IMR-90 (cell line): ENCODE measurements around the gene PAGE2. TPM values are rescaled to one million over a fixed set of nuclear protein-coding genes. Genes with fewer than 3 reads are reported as not detected.

Source experiments
- ATAC-seq: fragments of 200-7000 bp; cut with Tn5 transposase; 2 replicates; pipeline ENCODE4 v1.9.1; 2020; ENCODE audit warnings: low read depth, mild to moderate bottlenecking, moderate library complexity
- BruUV-seq: library from RNA; stranded (reverse); fragments of 400-500 nt; replicated peaks from 2 replicates; lab custom pipeline; 2021; lab: Mats Ljungman, UMichigan
- CTCF ChIA-PET: fragments of 300-600 bp; formaldehyde crosslinking; extraction: SDS; loops from one replicate; lab custom pipeline; 2021; ENCODE audit warnings: antibody characterized with exemption; lab: Yijun Ruan, JAX
- POLR2A ChIA-PET: fragments of 300-600 bp; sonication (Branson Sonifier 250); formaldehyde crosslinking; loops from one replicate; lab custom pipeline; 2022; ENCODE audit warnings: antibody characterized with exemption; ENCODE audit not compliant: unreplicated experiment; lab: Charles Lee
- DNase-seq: peaks from one replicate; pipeline ENCODE4 v3.0.0; 2013
- H2AFZ ChIP-seq: replicated peaks from 2 replicates; pipeline ENCODE3; 2013; ENCODE audit warnings: low read length, mild to moderate bottlenecking; ENCODE audit not compliant: poor library complexity
- H2AK5ac ChIP-seq: 2 replicates; pipeline ENCODE4 v1.6.1; 2013; ENCODE audit warnings: low read depth, low read length, inconsistent platforms
- H2AK9ac ChIP-seq: replicated peaks from 2 replicates; pipeline ENCODE3; 2013; ENCODE audit warnings: mild to moderate bottlenecking, low read depth, low read length, moderate library complexity; ENCODE audit not compliant: poor library complexity
- H2BK120ac ChIP-seq: 2 replicates; pipeline ENCODE4 v1.6.1; 2013; ENCODE audit warnings: low read depth, low read length, inconsistent platforms
- H2BK15ac ChIP-seq: 3 replicates; pipeline ENCODE4 v1.6.1; 2013; ENCODE audit warnings: low read depth, low read length, inconsistent platforms
- H2BK20ac ChIP-seq: 2 replicates; pipeline ENCODE4 v1.6.1; 2013; ENCODE audit warnings: low read depth, mild to moderate bottlenecking, inconsistent platforms, low read length, moderate library complexity
- H2BK5ac ChIP-seq: 2 replicates; pipeline ENCODE4 v1.6.1; 2013; ENCODE audit warnings: mild to moderate bottlenecking, low read depth, low read length, inconsistent platforms; ENCODE audit not compliant: poor library complexity, severe bottlenecking
- H3K14ac ChIP-seq: replicated peaks from 2 replicates; pipeline ENCODE4 v1.6.1; 2013; ENCODE audit warnings: low read depth, low read length, inconsistent platforms
- H3K18ac ChIP-seq: 2 replicates; pipeline ENCODE4 v1.6.1; 2013; ENCODE audit warnings: low read depth, low read length, control low read depth
- H3K23ac ChIP-seq: 2 replicates; pipeline ENCODE4 v1.6.1; 2013; ENCODE audit warnings: low read depth, low read length, inconsistent platforms
- H3K27ac ChIP-seq: 2 replicates; pipeline ENCODE4 v1.5.1; 2013; ENCODE audit warnings: mild to moderate bottlenecking, control low read depth, low read length; ENCODE audit not compliant: insufficient read depth
- H3K27me3 ChIP-seq: 2 replicates; pipeline ENCODE4 v1.6.1; 2013; ENCODE audit warnings: low read length; ENCODE audit not compliant: control insufficient read depth, insufficient read depth
- H3K36me3 ChIP-seq: 2 replicates; pipeline ENCODE4 v1.6.1; 2013; ENCODE audit warnings: low read length, mixed read lengths; ENCODE audit not compliant: control insufficient read depth, insufficient read depth
- H3K4ac ChIP-seq: 2 replicates; pipeline ENCODE4 v1.6.1; 2013; ENCODE audit warnings: low read depth, low read length, inconsistent platforms
- H3K4me1 ChIP-seq: 2 replicates; pipeline ENCODE4 v1.6.1; 2013; ENCODE audit warnings: low read length, mixed read lengths; ENCODE audit not compliant: control insufficient read depth, insufficient read depth
- H3K4me2 ChIP-seq: 2 replicates; pipeline ENCODE4 v1.6.1; 2013; ENCODE audit warnings: low read depth, mild to moderate bottlenecking, control low read depth, low read length, moderate library complexity
- H3K4me3 ChIP-seq: 2 replicates; pipeline ENCODE4 v1.5.1; 2013; ENCODE audit warnings: low read depth, mild to moderate bottlenecking, control low read depth, low read length, moderate library complexity; ENCODE audit not compliant: insufficient read depth
- H3K56ac ChIP-seq: 2 replicates; pipeline ENCODE4 v1.6.1; 2013; ENCODE audit warnings: low read length, inconsistent platforms; ENCODE audit not compliant: insufficient read depth; ENCODE audit errors: extremely low read depth
- H3K79me1 ChIP-seq, 2 experiments: 2 replicates each; pipeline ENCODE4 v1.6.1; 2013; ENCODE audit warnings: low read length in 2 of 2, inconsistent platforms in 1 of 2, low read depth in 1 of 2
- H3K9ac ChIP-seq: 2 replicates; pipeline ENCODE4 v1.6.1; 2013; ENCODE audit warnings: low read depth, low read length, control low read depth
- H3K9me1 ChIP-seq: 2 replicates; pipeline ENCODE4 v1.6.1; 2013; ENCODE audit warnings: low read length, inconsistent platforms; ENCODE audit not compliant: insufficient read depth
- H3K9me3 ChIP-seq: 2 replicates; pipeline ENCODE4 v1.6.1; 2013; ENCODE audit warnings: low read length; ENCODE audit not compliant: control insufficient read depth, insufficient read depth
- H4K20me1 ChIP-seq: 2 replicates; pipeline ENCODE4 v1.6.1; 2013; ENCODE audit warnings: low read length, inconsistent platforms; ENCODE audit not compliant: insufficient read depth
- H4K5ac ChIP-seq: 2 replicates; pipeline ENCODE4 v1.6.1; 2013; ENCODE audit warnings: mild to moderate bottlenecking, low read depth, low read length, control low read depth
- H4K8ac ChIP-seq, 2 experiments: 2 replicates each; pipeline ENCODE4 v1.6.1; 2013; ENCODE audit warnings: low read depth in 2 of 2, low read length in 2 of 2, control low read depth in 1 of 2, inconsistent platforms in 1 of 2
- H4K91ac ChIP-seq: 2 replicates; pipeline ENCODE4 v1.6.1; 2013; ENCODE audit warnings: low read depth, low read length, inconsistent platforms; ENCODE audit not compliant: insufficient read depth
- BHLHE40 ChIP-seq: fragments of 150-350 bp; IDR thresholded peaks from 2 replicates; pipeline ENCODE4 v1.6.1; 2016; ENCODE audit warnings: mild to moderate bottlenecking, low read depth, low read length
- CHD1 ChIP-seq: IDR thresholded peaks from 2 replicates; pipeline ENCODE4 v1.6.1; 2012; ENCODE audit warnings: low read depth, low read length, improper control_type of control experiment
- NFE2L2 ChIP-seq: fragments of 150-350 bp; IDR thresholded peaks from 2 replicates; pipeline ENCODE4 v1.6.1; 2016; ENCODE audit warnings: low read depth, mild to moderate bottlenecking, low read length
- POLR2A ChIP-seq: IDR thresholded peaks from 2 replicates; pipeline ENCODE4 v1.6.1; 2012; ENCODE audit warnings: mild to moderate bottlenecking, low read depth, low read length
- RAD21 ChIP-seq: IDR thresholded peaks from 2 replicates; pipeline ENCODE4 v1.6.1; 2012; ENCODE audit warnings: low read length, improper control_type of control experiment
- RCOR1 ChIP-seq: IDR thresholded peaks from 2 replicates; pipeline ENCODE4 v1.6.1; 2012; ENCODE audit warnings: mild to moderate bottlenecking, low read length, improper control_type of control experiment; ENCODE audit not compliant: insufficient replicate concordance
- RFX5 ChIP-seq: IDR thresholded peaks from 2 replicates; pipeline ENCODE4 v1.8.0; 2012; ENCODE audit warnings: low read depth, mild to moderate bottlenecking, low read length, moderate library complexity
- SMC3 ChIP-seq: fragments of 150-350 bp; IDR thresholded peaks from 2 replicates; pipeline ENCODE4 v1.6.1; 2016; ENCODE audit warnings: low read depth, mild to moderate bottlenecking, antibody characterized with exemption, low read length, moderate library complexity
- dilution Hi-C: fragments of 300-500 bp; cut with HindIII; formaldehyde crosslinking; loops from one replicate; pipeline ENCODE4 v1.14.3; 2018; ENCODE audit warnings: low sequenced_read_pairs; ENCODE audit not compliant: unreplicated experiment
- in situ Hi-C: fragments of 300-500 bp; cut with MboI; formaldehyde crosslinking; loops from 3 replicates; pipeline ENCODE4 v1.14.3; 2019; ENCODE audit warnings: low sequenced_read_pairs, inconsistent platforms, mixed read lengths
- intact Hi-C: fragments of 100-400 bp; cut with micrococcal nuclease; formaldehyde crosslinking; loops from 2 replicates; pipeline ENCODE4 v1.10.0; 2022
- polyA plus RNA-seq, 3 experiments: library from polyadenylated mRNA; depleted of rRNA; stranded (reverse); fragments of >200 nt; gene quantifications; 2 replicates each; pipeline ENCODE4 v1.2.3, GENCODE V29; 2012; ENCODE audit warnings: low replicate concordance in 1 of 3
- total RNA-seq: library from RNA; depleted of rRNA; stranded (reverse); fragments of >200 nt; gene quantifications from 2 replicates; pipeline ENCODE4 v1.2.3, GENCODE V29; 2012
- TF ChIP-seq, protein P1 (sequence below): fragments of 150-350 bp; IDR thresholded peaks from 2 replicates; pipeline ENCODE4 v1.6.1; 2016; ENCODE audit warnings: low read depth, mild to moderate bottlenecking, low read length, moderate library complexity, borderline replicate concordance
- TF ChIP-seq, protein P2 (sequence below): fragments of 150-350 bp; IDR thresholded peaks from 2 replicates; pipeline ENCODE4 v1.6.1; 2017; ENCODE audit warnings: mild to moderate bottlenecking, antibody characterized with exemption, low read length, low read depth
- TF ChIP-seq, protein P3 (sequence below): conservative IDR thresholded peaks from 2 replicates; pipeline ENCODE4 v1.5.1; 2012; ENCODE audit warnings: mild to moderate bottlenecking, low read depth, low read length, improper control_type of control experiment

Gene PAGE2
- total and polyA plus RNA-seq, 2 of the 4 experiments (the other 2 are of a cell fraction) = not detected

DNA sequence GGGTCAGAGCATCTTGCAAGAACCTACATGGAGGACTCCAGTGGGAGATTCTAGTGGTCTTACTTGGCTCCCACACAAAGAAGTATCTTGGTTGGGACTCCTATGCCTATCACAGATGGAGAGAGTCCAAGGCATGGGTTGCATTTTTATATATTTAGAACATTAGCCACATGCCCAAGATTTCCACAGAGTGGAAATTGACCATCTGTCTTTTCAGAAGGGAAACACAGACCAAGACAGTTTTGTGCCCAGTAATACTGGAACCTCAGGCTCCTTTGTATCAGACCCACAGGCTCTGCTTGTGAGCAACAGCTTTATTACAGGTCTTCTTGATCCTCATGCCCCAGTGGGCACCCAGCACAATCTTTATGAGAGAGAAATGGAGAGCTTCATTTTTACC is 43.6 kb downstream of the PAGE2 start:
- in situ Hi-C loops (loop anchor here (10.0 kb wide), 1 partner anchor 1122 kb away; no protein-coding TSS in a partner anchor), dilution Hi-C loops (no loop called here), intact Hi-C loops (loop anchor here (10.0 kb wide), 1 partner anchor 392 kb away; no protein-coding TSS in a partner anchor)
- Histone ChIP-seq H4K8ac (no peak overlapping the region), H2AFZ (no peak overlapping the region), H3K18ac (no peak overlapping the region), H3K9me1 (no peaks in the 10 kb centered on the region), H3K4ac (no peak overlapping the region), H2BK15ac (no peak overlapping the region), H3K9ac (no peak overlapping the region), H3K4me2 (no peak overlapping the region), H3K14ac (no peak overlapping the region), H3K36me3 (no peaks in the 10 kb centered on the region), H4K20me1 (no peaks in the 10 kb centered on the region), H4K5ac (no peak overlapping the region), H3K4me3 (no peak overlapping the region), H3K27ac (no peak overlapping the region), H3K56ac (no peak overlapping the region), H3K27me3 (peaks cover 11% of the 10 kb centered on the region), H2BK20ac (no peak overlapping the region), H3K79me1 (no peaks in the 10 kb centered on the region), H3K23ac (no peak overlapping the region), H3K9me3 (no peaks in the 10 kb centered on the region), H2BK120ac (no peak overlapping the region), H3K4me1 (no peaks in the 10 kb centered on the region), H2AK5ac (no peak overlapping the region), H4K91ac (no peak overlapping the region), H2AK9ac (no peak overlapping the region), H2BK5ac (no peak overlapping the region)
- ATAC-seq = no peak
- no TSS peak for BruUV-seq
- TF ChIP-seq RCOR1 (no peak), NFE2L2 (no peak), RAD21 (no peak), BHLHE40 (no peak), RFX5 (no peak), POLR2A (no peak), CHD1 (no peak), SMC3 (no peak)
- TF ChIP-seq, protein P1, sequence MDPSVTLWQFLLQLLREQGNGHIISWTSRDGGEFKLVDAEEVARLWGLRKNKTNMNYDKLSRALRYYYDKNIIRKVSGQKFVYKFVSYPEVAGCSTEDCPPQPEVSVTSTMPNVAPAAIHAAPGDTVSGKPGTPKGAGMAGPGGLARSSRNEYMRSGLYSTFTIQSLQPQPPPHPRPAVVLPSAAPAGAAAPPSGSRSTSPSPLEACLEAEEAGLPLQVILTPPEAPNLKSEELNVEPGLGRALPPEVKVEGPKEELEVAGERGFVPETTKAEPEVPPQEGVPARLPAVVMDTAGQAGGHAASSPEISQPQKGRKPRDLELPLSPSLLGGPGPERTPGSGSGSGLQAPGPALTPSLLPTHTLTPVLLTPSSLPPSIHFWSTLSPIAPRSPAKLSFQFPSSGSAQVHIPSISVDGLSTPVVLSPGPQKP = no peak
- TF ChIP-seq, protein P2, sequence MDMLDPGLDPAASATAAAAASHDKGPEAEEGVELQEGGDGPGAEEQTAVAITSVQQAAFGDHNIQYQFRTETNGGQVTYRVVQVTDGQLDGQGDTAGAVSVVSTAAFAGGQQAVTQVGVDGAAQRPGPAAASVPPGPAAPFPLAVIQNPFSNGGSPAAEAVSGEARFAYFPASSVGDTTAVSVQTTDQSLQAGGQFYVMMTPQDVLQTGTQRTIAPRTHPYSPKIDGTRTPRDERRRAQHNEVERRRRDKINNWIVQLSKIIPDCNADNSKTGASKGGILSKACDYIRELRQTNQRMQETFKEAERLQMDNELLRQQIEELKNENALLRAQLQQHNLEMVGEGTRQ = no peak
- TF ChIP-seq, protein P3, sequence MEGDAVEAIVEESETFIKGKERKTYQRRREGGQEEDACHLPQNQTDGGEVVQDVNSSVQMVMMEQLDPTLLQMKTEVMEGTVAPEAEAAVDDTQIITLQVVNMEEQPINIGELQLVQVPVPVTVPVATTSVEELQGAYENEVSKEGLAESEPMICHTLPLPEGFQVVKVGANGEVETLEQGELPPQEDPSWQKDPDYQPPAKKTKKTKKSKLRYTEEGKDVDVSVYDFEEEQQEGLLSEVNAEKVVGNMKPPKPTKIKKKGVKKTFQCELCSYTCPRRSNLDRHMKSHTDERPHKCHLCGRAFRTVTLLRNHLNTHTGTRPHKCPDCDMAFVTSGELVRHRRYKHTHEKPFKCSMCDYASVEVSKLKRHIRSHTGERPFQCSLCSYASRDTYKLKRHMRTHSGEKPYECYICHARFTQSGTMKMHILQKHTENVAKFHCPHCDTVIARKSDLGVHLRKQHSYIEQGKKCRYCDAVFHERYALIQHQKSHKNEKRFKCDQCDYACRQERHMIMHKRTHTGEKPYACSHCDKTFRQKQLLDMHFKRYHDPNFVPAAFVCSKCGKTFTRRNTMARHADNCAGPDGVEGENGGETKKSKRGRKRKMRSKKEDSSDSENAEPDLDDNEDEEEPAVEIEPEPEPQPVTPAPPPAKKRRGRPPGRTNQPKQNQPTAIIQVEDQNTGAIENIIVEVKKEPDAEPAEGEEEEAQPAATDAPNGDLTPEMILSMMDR = no peak
- CTCF ChIA-PET = no interaction called here
- POLR2A ChIA-PET = no interaction called here
- no peak for DNase-seq
